GM18868 (cell line): ENCODE data around the gene SFSWAP.
"Not testable (repeated sequence)": the region's sequence is repeated elsewhere in the genome, so short reads cannot be mapped to it uniquely, and the experiment has no call there.

ENCODE experiments used
- ATAC-seq: cut with Tn5 transposase; IDR thresholded peaks from one replicate; pipeline ENCODE4 v1.9.1; 2021; ENCODE audit warnings: mild to moderate bottlenecking, moderate library complexity; ENCODE audit not compliant: unreplicated experiment

Gene SFSWAP

GRCh38 chr12:131679186-131679585 is 31.7 kb upstream of the SFSWAP start:
- ATAC-seq = not testable (repeated sequence)

GRCh38 chr12:131679816-131680215 is 31.1 kb upstream of the SFSWAP start:
- not testable (repeated sequence) for ATAC-seq

- not testable (repeated sequence) for ATAC-seq
Measured at GRCh38 chr12:131680392-131681256, 30.3 kb upstream of the SFSWAP start.

GRCh38 chr12:131681257-131681620 is 29.7 kb upstream of the SFSWAP start:
- ATAC-seq = no peak

GRCh38 chr12:131681746-131682509 is 29.0 kb upstream of the SFSWAP start:
- peak; percentile 97 for ATAC-seq

GRCh38 chr12:131682510-131682895 is 28.4 kb upstream of the SFSWAP start:
- no peak for ATAC-seq

- ATAC-seq = no peak
Measured at GRCh38 chr12:131683266-131684014, 27.4 kb upstream of the SFSWAP start.

GRCh38 chr12:131684015-131684725 is 26.7 kb upstream of the SFSWAP start:
- ATAC-seq = no peak

GRCh38 chr12:131687346-131688125 is 23.4 kb upstream of the SFSWAP start:
- no peak for ATAC-seq

- ATAC-seq = no peak
Measured at GRCh38 chr12:131688131-131688844, 22.6 kb upstream of the SFSWAP start.

- ATAC-seq = no peak
Measured at GRCh38 chr12:131688845-131689154, 22.1 kb upstream of the SFSWAP start.

- no peak for ATAC-seq
Measured at GRCh38 chr12:131690320-131690719, 20.6 kb upstream of the SFSWAP start.

GRCh38 chr12:131692431-131692830 is 18.5 kb upstream of the SFSWAP start:
- ATAC-seq = no peak

- no peak for ATAC-seq
Measured at GRCh38 chr12:131693149-131693548, 17.7 kb upstream of the SFSWAP start.

- ATAC-seq = no peak
Measured at GRCh38 chr12:131694116-131694838, 16.6 kb upstream of the SFSWAP start.

- ATAC-seq = no peak
Measured at GRCh38 chr12:131695968-131696367, 14.9 kb upstream of the SFSWAP start.

- ATAC-seq = no peak
Measured at GRCh38 chr12:131698286-131698685, 12.6 kb upstream of the SFSWAP start.

GRCh38 chr12:131699434-131699833 is 11.5 kb upstream of the SFSWAP start:
- ATAC-seq = no peak

- ATAC-seq = no peak
Measured at GRCh38 chr12:131700271-131700670, 10.6 kb upstream of the SFSWAP start.
